SK-N-SH (cell line): Measurements from ENCODE around the gene EIF3A. TPM values are rescaled to one million over a fixed set of nuclear protein-coding genes. Genes with fewer than 3 reads are reported as not detected.
"Not testable (repeated sequence)": the region's sequence is repeated elsewhere in the genome, so short reads cannot be mapped to it uniquely, and the experiment has no call there.

Experiments
- CTCF ChIA-PET: fragments of 300-600, 350-600 bp; formaldehyde crosslinking; extraction: SDS; loops from one replicate; lab custom pipeline; 2021; lab: Yijun Ruan, JAX
- POLR2A ChIA-PET: fragments of 350-600 bp; sonication (Branson Sonifier 250); formaldehyde crosslinking; extraction: SDS; loops from one replicate; lab custom pipeline; 2020; ENCODE audit warnings: antibody characterized with exemption, inconsistent platforms; lab: Yijun Ruan, JAX
- DNase-seq: peaks from one replicate; pipeline ENCODE4 v3.0.0; 2012
- H2AFZ ChIP-seq: fragments of 200-600 bp; sonication (generic); 2 replicates; pipeline ENCODE4 v1.8.1; 2016; ENCODE audit warnings: antibody characterized with exemption, mild to moderate bottlenecking, low read depth
- H3F3A ChIP-seq: fragments of 200-600 bp; sonication (generic); replicated peaks from 2 replicates; pipeline ENCODE3; 2016; ENCODE audit warnings: antibody characterized with exemption, mild to moderate bottlenecking; ENCODE audit not compliant: insufficient read depth
- H3K27ac ChIP-seq, 2 experiments: fragments of 200-500 bp in 1 of 2; fragments of 200-600 bp in 1 of 2; sonication (Bioruptor generic) in 1 of 2; sonication (generic), shearing (Covaris generic) in 1 of 2; 2 replicates each; pipeline versions ENCODE4 v1.5.1 to v1.6.1; 2014 to 2016; ENCODE audit warnings: low read depth in 2 of 2, inconsistent platforms in 1 of 2, low read length in 1 of 2, mild to moderate bottlenecking in 1 of 2, mixed read lengths in 1 of 2
- H3K27me3 ChIP-seq: fragments of 200-600 bp; sonication (generic), shearing (Covaris generic); 2 replicates; pipeline ENCODE4 v1.6.1; 2016; ENCODE audit warnings: mixed run types; ENCODE audit not compliant: insufficient read depth
- H3K36me3 ChIP-seq, 2 experiments: fragments of 200-500 bp in 1 of 2; fragments of 200-600 bp in 1 of 2; sonication (Bioruptor generic) in 1 of 2; sonication (generic) in 1 of 2; replicated peaks in 1 of 2; 2 replicates each; pipeline versions ENCODE3 to v1.5.1; 2014 to 2016; ENCODE audit warnings: low read length in 1 of 2, mild to moderate bottlenecking in 1 of 2; ENCODE audit not compliant: insufficient read depth in 2 of 2, control insufficient read depth in 1 of 2
- H3K4me1 ChIP-seq, 2 experiments: fragments of 200-500 bp in 1 of 2; fragments of 200-600 bp in 1 of 2; sonication (Bioruptor generic) in 1 of 2; sonication (generic), shearing (Covaris generic) in 1 of 2; 2 replicates each; pipeline versions ENCODE4 v1.5.1 to v1.6.1; 2014 to 2016; ENCODE audit warnings: low read depth in 1 of 2, low read length in 1 of 2, mixed run types in 1 of 2; ENCODE audit not compliant: insufficient read depth in 2 of 2, control insufficient read depth in 1 of 2
- H3K4me2 ChIP-seq: fragments of 200-600 bp; sonication (generic), shearing (Covaris generic); 2 replicates; pipeline ENCODE4 v1.6.1; 2017; ENCODE audit warnings: mixed run types
- H3K4me3 ChIP-seq, 2 experiments: fragments of 200-500 bp in 1 of 2; fragments of 200-600 bp in 1 of 2; sonication (Bioruptor generic) in 1 of 2; sonication (generic), shearing (Covaris generic) in 1 of 2; 2 replicates each; pipeline versions ENCODE4 v1.5.1 to v1.8.1; 2014 to 2016; ENCODE audit warnings: low read depth in 2 of 2, inconsistent platforms in 1 of 2, low read length in 1 of 2, mild to moderate bottlenecking in 1 of 2, mixed read lengths in 1 of 2, moderate library complexity in 1 of 2
- H3K79me2 ChIP-seq: fragments of 200-600 bp; sonication (generic); 2 replicates; pipeline ENCODE4 v1.8.1; 2017; ENCODE audit warnings: mild to moderate bottlenecking; ENCODE audit not compliant: insufficient read depth
- H3K9ac ChIP-seq: fragments of 200-600 bp; sonication (generic); 2 replicates; pipeline ENCODE4 v1.6.1; 2017; ENCODE audit warnings: mixed run types
- H3K9me2 ChIP-seq: fragments of 200-600 bp; sonication (generic); 2 replicates; pipeline ENCODE4 v1.6.1; 2017; ENCODE audit warnings: mixed run types
- H3K9me3 ChIP-seq: fragments of 200-600 bp; sonication (generic); 2 replicates; pipeline ENCODE4 v1.6.1; 2017; ENCODE audit warnings: mixed run types, mild to moderate bottlenecking, moderate library complexity
- H4K20me1 ChIP-seq: fragments of 200-600 bp; sonication (generic); 2 replicates; pipeline ENCODE4 v1.6.1; 2017; ENCODE audit warnings: mild to moderate bottlenecking, mixed run types; ENCODE audit not compliant: insufficient read depth
- ELF1 ChIP-seq: IDR thresholded peaks from 2 replicates; pipeline ENCODE4 v1.4.0; 2012
- EP300 ChIP-seq, 2 experiments: IDR thresholded peaks; 2 replicates each; pipeline versions ENCODE4 v1.4.0 to v1.6.1; 2012; ENCODE audit warnings: borderline replicate concordance in 1 of 2, low read depth in 1 of 2, low read length in 1 of 2
- FOXJ3 ChIP-seq: sonication (generic); formaldehyde crosslinking; IDR thresholded peaks from 2 replicates; pipeline ENCODE4 v1.5.1; 2020; ENCODE audit warnings: mild to moderate bottlenecking, missing genetic modification reagents
- FOXM1 ChIP-seq: IDR thresholded peaks from 2 replicates; pipeline ENCODE4 v1.4.0; 2012; ENCODE audit warnings: low read depth, mild to moderate bottlenecking
- GABPA ChIP-seq: IDR thresholded peaks from 2 replicates; pipeline ENCODE4 v1.4.0; 2012; ENCODE audit warnings: low read depth, mild to moderate bottlenecking
- GATA2 ChIP-seq: sonication (generic); formaldehyde crosslinking; IDR thresholded peaks from 2 replicates; pipeline ENCODE4 v1.5.0; 2020; ENCODE audit warnings: mild to moderate bottlenecking, missing genetic modification reagents
- MAX ChIP-seq: IDR thresholded peaks from 2 replicates; pipeline ENCODE4 v1.4.0; 2012; ENCODE audit warnings: low read depth
- MXI1 ChIP-seq: IDR thresholded peaks from 2 replicates; pipeline ENCODE4 v1.6.1; 2012; ENCODE audit warnings: mild to moderate bottlenecking, low read depth, low read length, improper control_type of control experiment
- NRF1 ChIP-seq: IDR thresholded peaks from 2 replicates; pipeline ENCODE4 v1.6.1; 2012; ENCODE audit warnings: low read depth, mild to moderate bottlenecking, low read length
- POLR2AphosphoS5 ChIP-seq: IDR thresholded peaks from 2 replicates; pipeline ENCODE4 v1.6.1; 2012; ENCODE audit warnings: low read depth, low read length
- RAD21 ChIP-seq: IDR thresholded peaks from 2 replicates; pipeline ENCODE4 v1.6.1; 2012; ENCODE audit warnings: mild to moderate bottlenecking, low read length
- TAF1 ChIP-seq: IDR thresholded peaks from 2 replicates; pipeline ENCODE4 v1.6.1; 2012; ENCODE audit warnings: low read depth, mild to moderate bottlenecking, low read length, moderate library complexity, borderline replicate concordance
- TCF12 ChIP-seq: IDR thresholded peaks from 2 replicates; pipeline ENCODE4 v1.4.0; 2012
- WGBS: methylation state at CpG from one replicate; pipeline ENCODE4 v1.1.6; 2017; ENCODE audit warnings: low lambda C conversion rate; 5-methylcytosine and 5-hydroxymethylcytosine counted together
- polyA plus RNA-seq, 3 experiments: library from polyadenylated mRNA; depleted of rRNA; stranded (reverse); fragments of >200 nt; gene quantifications; 2 replicates each; pipeline ENCODE4 v1.2.3, GENCODE V29; 2012
- TF ChIP-seq, protein P1 (sequence below): IDR thresholded peaks from 2 replicates; pipeline ENCODE4 v1.6.1; 2012; ENCODE audit warnings: mild to moderate bottlenecking, low read depth, low read length, moderate library complexity
- TF ChIP-seq, protein P2 (sequence below): fragments of 200-600 bp; sonication (generic); IDR thresholded peaks from 2 replicates; pipeline ENCODE4 v1.6.1; 2017; ENCODE audit warnings: antibody characterized with exemption, mild to moderate bottlenecking, moderate library complexity

Gene EIF3A
- polyA plus RNA-seq, 1 of the 3 experiments (the other 2 are of a cell fraction) = 25.8 TPM

DNA sequence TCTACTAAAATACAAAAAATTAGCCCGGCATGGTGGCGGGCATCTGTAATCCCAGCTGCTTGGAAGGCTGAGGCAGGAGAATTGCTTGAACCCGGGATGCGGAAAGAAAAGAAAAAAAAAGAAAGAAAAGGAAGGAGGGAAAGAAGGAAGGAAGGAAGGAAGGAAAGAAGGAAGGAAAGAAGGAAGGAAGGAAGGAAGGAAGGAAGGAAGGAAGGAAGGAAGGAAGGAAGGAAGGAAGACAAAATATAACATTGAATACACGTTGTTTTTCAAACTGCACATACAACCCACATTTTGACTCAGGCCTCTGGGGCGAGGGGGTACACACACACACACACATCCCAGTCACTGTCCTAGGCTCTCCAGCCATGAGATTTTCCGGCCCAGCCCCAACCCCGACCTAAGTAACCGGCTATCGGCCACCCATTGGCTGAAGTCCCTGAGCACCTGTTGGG lies 52.1 kb downstream of the EIF3A start:
- H3K9me3 ChIP-seq, H3K9me2 ChIP-seq, DNase-seq, H3K79me2 ChIP-seq, H3K27ac ChIP-seq, H3K9ac ChIP-seq, H3K4me3 ChIP-seq, H2AFZ ChIP-seq, H3K27me3 ChIP-seq, H3K4me2 ChIP-seq: not testable (repeated sequence)
- peaks cover 38% of the 10 kb centered on the region for H3F3A ChIP-seq
- CTCF ChIA-PET = interaction anchor here (1.6 to 1.9 kb wide), 2 partner anchors 18 to 210 kb away, joined by 3 to 7 read pairs; no protein-coding TSS in a partner anchor
- peaks cover 33% of the 10 kb centered on the region for H4K20me1 ChIP-seq
- H3K4me1 ChIP-seq = peaks cover 19 to 42% of the 10 kb centered on the region in 2 experiments
- peaks cover 12 to 14% of the 10 kb centered on the region in 2 experiments for H3K36me3 ChIP-seq
- POLR2A ChIA-PET = interaction anchor here (0.6 to 1.2 kb wide), 4 partner anchors 22 to 193 kb away, joined by 3 to 5 read pairs (median 3); no protein-coding TSS in a partner anchor
- WGBS = 96% methylated on average over 10 of the region's 10 CpGs

DNA sequence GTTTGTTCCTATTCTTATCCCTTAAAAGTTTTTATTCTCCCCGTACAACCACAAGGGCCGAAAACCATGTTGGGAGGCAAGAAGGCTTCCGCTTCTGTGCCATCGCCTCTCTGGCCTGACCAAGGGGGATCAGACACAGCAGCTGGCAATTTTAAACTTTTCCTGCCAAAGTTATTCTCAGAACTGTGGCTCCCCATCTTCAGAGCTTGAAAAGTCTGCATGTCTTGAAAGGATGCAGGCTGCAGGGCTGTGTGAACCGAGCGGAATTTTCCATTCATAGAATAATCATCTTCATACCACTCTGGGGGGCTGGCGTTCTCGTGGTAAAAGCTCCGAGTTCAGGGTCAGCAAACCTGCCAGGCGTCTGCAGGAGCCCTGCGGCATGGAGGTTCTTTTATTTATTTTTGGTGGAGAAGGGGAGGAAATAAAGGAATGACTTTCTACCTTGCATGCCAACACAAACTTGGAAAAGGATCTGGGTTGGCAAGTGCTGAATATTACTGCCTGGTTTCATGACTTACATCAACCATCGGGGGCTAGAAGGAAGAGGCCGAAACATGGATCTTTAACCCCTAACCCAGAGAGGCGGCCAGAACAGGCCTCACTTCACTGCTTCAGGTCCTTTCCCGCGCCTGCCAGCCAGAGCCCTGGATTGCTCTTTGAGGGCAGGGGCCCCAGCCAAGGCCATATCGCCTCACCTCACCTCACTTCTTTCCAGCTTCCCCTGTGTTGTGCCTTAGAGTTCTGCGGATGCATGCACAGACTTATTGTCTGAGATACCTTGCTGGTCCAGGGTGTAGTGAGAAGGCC lies 54.1 kb downstream of the EIF3A start:
- no peak for TF ChIP-seq FOXJ3 (CRISPR knock-in tag)
- TF ChIP-seq, protein P1, sequence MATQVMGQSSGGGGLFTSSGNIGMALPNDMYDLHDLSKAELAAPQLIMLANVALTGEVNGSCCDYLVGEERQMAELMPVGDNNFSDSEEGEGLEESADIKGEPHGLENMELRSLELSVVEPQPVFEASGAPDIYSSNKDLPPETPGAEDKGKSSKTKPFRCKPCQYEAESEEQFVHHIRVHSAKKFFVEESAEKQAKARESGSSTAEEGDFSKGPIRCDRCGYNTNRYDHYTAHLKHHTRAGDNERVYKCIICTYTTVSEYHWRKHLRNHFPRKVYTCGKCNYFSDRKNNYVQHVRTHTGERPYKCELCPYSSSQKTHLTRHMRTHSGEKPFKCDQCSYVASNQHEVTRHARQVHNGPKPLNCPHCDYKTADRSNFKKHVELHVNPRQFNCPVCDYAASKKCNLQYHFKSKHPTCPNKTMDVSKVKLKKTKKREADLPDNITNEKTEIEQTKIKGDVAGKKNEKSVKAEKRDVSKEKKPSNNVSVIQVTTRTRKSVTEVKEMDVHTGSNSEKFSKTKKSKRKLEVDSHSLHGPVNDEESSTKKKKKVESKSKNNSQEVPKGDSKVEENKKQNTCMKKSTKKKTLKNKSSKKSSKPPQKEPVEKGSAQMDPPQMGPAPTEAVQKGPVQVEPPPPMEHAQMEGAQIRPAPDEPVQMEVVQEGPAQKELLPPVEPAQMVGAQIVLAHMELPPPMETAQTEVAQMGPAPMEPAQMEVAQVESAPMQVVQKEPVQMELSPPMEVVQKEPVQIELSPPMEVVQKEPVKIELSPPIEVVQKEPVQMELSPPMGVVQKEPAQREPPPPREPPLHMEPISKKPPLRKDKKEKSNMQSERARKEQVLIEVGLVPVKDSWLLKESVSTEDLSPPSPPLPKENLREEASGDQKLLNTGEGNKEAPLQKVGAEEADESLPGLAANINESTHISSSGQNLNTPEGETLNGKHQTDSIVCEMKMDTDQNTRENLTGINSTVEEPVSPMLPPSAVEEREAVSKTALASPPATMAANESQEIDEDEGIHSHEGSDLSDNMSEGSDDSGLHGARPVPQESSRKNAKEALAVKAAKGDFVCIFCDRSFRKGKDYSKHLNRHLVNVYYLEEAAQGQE = no peak
- H3K79me2 ChIP-seq = no peaks in the 10 kb centered on the region; the same call in 1 of the 2 replicates
- ChIA-PET POLR2A (interaction anchor here (0.6 kb wide), 1 partner anchor 174 kb away, joined by 4 read pairs; no protein-coding TSS in a partner anchor), CTCF (no interaction called here)
- H3K4me1 ChIP-seq = peaks cover 29 to 50% of the 10 kb centered on the region in 2 experiments
- no peaks in the 10 kb centered on the region for H3K9me2 ChIP-seq
- no peak for DNase-seq
- H3K36me3 ChIP-seq = peaks cover 0 to 3% of the 10 kb centered on the region in 2 experiments
- H2AFZ ChIP-seq = no peak overlapping the region
- H3K4me2 ChIP-seq = peak overlapping the region; percentile 63
- WGBS = 91% methylated on average over 17 of the region's 18 CpGs
- H3K4me3 ChIP-seq = no peak overlapping the region
- H3K27ac ChIP-seq = no peak overlapping the region; a peak in 2 of 4 replicates
- H3F3A ChIP-seq = peaks cover 36% of the 10 kb centered on the region
- peaks cover 14% of the 10 kb centered on the region for H4K20me1 ChIP-seq
- no peaks in the 10 kb centered on the region for H3K9me3 ChIP-seq
- H3K27me3 ChIP-seq = no peaks in the 10 kb centered on the region
- H3K9ac ChIP-seq = no peak overlapping the region

DNA sequence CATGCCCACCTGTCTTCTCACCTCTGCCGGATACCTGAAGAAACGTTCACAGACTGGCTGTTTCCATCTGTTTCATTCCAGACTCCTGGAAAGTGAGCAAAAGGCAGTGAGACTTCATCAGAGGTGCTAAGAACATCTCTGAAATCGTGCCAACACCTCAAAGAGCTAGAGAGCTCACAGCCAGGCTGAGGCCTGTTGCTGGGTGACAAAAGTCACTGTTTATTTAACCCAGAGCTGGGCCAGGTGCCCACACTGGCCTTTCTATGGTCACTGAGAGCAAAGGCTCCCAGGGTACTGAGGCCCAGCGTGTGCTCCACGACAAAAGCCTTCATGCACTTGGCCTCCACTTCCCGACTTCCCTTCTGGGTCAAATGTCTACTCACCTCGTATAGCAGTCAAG lies 54.8 kb downstream of the EIF3A start:
- Histone ChIP-seq H4K20me1 (peaks cover 7% of the 10 kb centered on the region), H3K27me3 (no peaks in the 10 kb centered on the region), H3K27ac (peak overlapping the region in 1 of 2 experiments; percentile 47; a peak in 1 of 4 replicates), H3K9ac (no peak overlapping the region), H3K4me3 (no peak overlapping the region), H3K4me1 (peaks cover 29 to 44% of the 10 kb centered on the region in 2 experiments), H2AFZ (no peak overlapping the region), H3F3A (peaks cover 29% of the 10 kb centered on the region), H3K4me2 (peak overlapping the region; percentile 63), H3K9me2 (no peaks in the 10 kb centered on the region), H3K79me2 (no peaks in the 10 kb centered on the region; the same call in 1 of the 2 replicates), H3K9me3 (no peaks in the 10 kb centered on the region), H3K36me3 (no peaks in the 10 kb centered on the region)
- ChIA-PET CTCF (interaction anchor here (1.1 kb wide), 1 partner anchor 111 kb away, joined by 3 read pairs; no protein-coding TSS in a partner anchor), POLR2A (interaction anchor here (0.6 kb wide), 1 partner anchor 173 kb away, joined by 4 read pairs; no protein-coding TSS in a partner anchor)
- 61% methylated on average over 3 of the region's 7 CpGs for WGBS
- DNase-seq = no peak
- TF ChIP-seq, protein P2, sequence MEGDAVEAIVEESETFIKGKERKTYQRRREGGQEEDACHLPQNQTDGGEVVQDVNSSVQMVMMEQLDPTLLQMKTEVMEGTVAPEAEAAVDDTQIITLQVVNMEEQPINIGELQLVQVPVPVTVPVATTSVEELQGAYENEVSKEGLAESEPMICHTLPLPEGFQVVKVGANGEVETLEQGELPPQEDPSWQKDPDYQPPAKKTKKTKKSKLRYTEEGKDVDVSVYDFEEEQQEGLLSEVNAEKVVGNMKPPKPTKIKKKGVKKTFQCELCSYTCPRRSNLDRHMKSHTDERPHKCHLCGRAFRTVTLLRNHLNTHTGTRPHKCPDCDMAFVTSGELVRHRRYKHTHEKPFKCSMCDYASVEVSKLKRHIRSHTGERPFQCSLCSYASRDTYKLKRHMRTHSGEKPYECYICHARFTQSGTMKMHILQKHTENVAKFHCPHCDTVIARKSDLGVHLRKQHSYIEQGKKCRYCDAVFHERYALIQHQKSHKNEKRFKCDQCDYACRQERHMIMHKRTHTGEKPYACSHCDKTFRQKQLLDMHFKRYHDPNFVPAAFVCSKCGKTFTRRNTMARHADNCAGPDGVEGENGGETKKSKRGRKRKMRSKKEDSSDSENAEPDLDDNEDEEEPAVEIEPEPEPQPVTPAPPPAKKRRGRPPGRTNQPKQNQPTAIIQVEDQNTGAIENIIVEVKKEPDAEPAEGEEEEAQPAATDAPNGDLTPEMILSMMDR = no peak
- no peak for TF ChIP-seq TAF1
- no peak for TF ChIP-seq FOXM1
- TF ChIP-seq GABPA = no peak
- no peak for TF ChIP-seq GATA2 (CRISPR knock-in tag)
- TF ChIP-seq NRF1 = no peak
- no peak for TF ChIP-seq ELF1
- TF ChIP-seq MXI1 = no peak
- TF ChIP-seq POLR2AphosphoS5 = no peak
- TF ChIP-seq TCF12 = no peak
- no peak for TF ChIP-seq RAD21
- no peak for TF ChIP-seq MAX
- no peak for TF ChIP-seq EP300 (IDR thresholded peaks at IDR 0.05; ENCODE audit: borderline replicate concordance in 1 of 2, low read depth in 1 of 2, low read length in 1 of 2)
